ENCODE measurements around the gene PRKCE.
A peak's percentile ranks its signal among the peaks of the same experiment; 100 is the strongest.

PRKCE gene

GRCh38 chr2:45946023-45946422 is 294.5 kb downstream of the PRKCE start:
- DNase-seq = no peak

GRCh38 chr2:45950606-45951005 is 299.1 kb downstream of the PRKCE start:
- DNase-seq = no peak

- no peak for DNase-seq
These were observed 299.7 kb downstream of the PRKCE start for GRCh38 chr2:45951025-45951727.

GRCh38 chr2:45952591-45952990 is 301.1 kb downstream of the PRKCE start:
- DNase-seq = no peak

- no peak for DNase-seq
These were observed 302.0 kb downstream of the PRKCE start for GRCh38 chr2:45953376-45954027.

GRCh38 chr2:45954233-45954850 is 302.9 kb downstream of the PRKCE start:
- DNase-seq = no peak

GRCh38 chr2:45957533-45958227 is 306.2 kb downstream of the PRKCE start:
- DNase-seq = no peak

GRCh38 chr2:45960057-45960863 is 308.8 kb downstream of the PRKCE start:
- no peak for DNase-seq

GRCh38 chr2:45962177-45962921 is 310.9 kb downstream of the PRKCE start:
- DNase-seq = no peak

GRCh38 chr2:45963816-45964215 is 312.3 kb downstream of the PRKCE start:
- DNase-seq = no peak

- peak in 1 of 2 experiments; percentile 23 for DNase-seq
These were observed 312.9 kb downstream of the PRKCE start for GRCh38 chr2:45964223-45964841.

GRCh38 chr2:45964906-45965305 is 313.4 kb downstream of the PRKCE start:
- DNase-seq = no peak

- DNase-seq = no peak
These were observed 314.5 kb downstream of the PRKCE start for GRCh38 chr2:45965871-45966498.

- DNase-seq = no peak
These were observed 317.6 kb downstream of the PRKCE start for GRCh38 chr2:45968946-45969584.

GRCh38 chr2:45973426-45973825 is 322.0 kb downstream of the PRKCE start:
- DNase-seq = no peak

GRCh38 chr2:45974056-45974455 is 322.6 kb downstream of the PRKCE start:
- no peak for DNase-seq

- DNase-seq = no peak
These were observed 323.4 kb downstream of the PRKCE start for GRCh38 chr2:45974762-45975408.

GRCh38 chr2:45975752-45976517 is 324.5 kb downstream of the PRKCE start:
- DNase-seq = no peak

- no peak for DNase-seq
These were observed 326.9 kb downstream of the PRKCE start for GRCh38 chr2:45978302-45978859.
